HCT116 (cell line): ENCODE data around the gene GET3. TPM values are rescaled to one million over a fixed set of nuclear protein-coding genes. Genes with fewer than 3 reads are reported as not detected.

Experiments used
- ATAC-seq: fragments of 200-7000 bp; cut with Tn5 transposase; 2 replicates; pipeline ENCODE4 v1.9.1; 2020; ENCODE audit warnings: mild to moderate bottlenecking, moderate library complexity
- BruUV-seq: library from RNA; stranded (reverse); fragments of 400-500 nt; replicated peaks from 2 replicates; lab custom pipeline; 2021; lab: Mats Ljungman, UMichigan
- CTCF ChIA-PET: fragments of 300-600 bp; sonication (Branson Sonifier 250); formaldehyde crosslinking; loops from one replicate; lab custom pipeline; 2021; ENCODE audit warnings: antibody characterized with exemption; lab: Charles Lee
- POLR2A ChIA-PET: fragments of 300-600, 350-600 bp; sonication (Branson Sonifier 250); formaldehyde crosslinking; loops from one replicate; lab custom pipeline; 2021; ENCODE audit warnings: antibody characterized with exemption; lab: Charles Lee
- RAD21 ChIA-PET, 2 experiments: fragments of 300-600 bp; sonication (Branson Sonifier 250); formaldehyde crosslinking; loops; one replicate each; lab custom pipeline; 2023; ENCODE audit warnings: low total read pairs in 2 of 2; ENCODE audit not compliant: uncharacterized antibody in 2 of 2, unreplicated experiment in 2 of 2, low non-redundant PET in 1 of 2; lab: Charles Lee
- DNase-seq: peaks from one replicate; pipeline ENCODE4 v3.0.0-alpha.2; 2010; ENCODE audit warnings: low read depth, low spot score
- H2AFZ ChIP-seq: fragments of 200-600 bp; shearing (Covaris generic), sonication (generic); 2 replicates; pipeline ENCODE4 v1.6.1; 2017; ENCODE audit warnings: low read depth, mixed run types, mixed read lengths, antibody characterized with exemption, low read length; ENCODE audit not compliant: poor library complexity, severe bottlenecking
- H3K27ac ChIP-seq: 2 replicates; pipeline ENCODE4 v1.5.1; 2012; ENCODE audit warnings: low read depth, low read length
- H3K27me3 ChIP-seq: fragments of 200-600 bp; sonication (generic); 2 replicates; pipeline ENCODE4 v1.6.1; 2016; ENCODE audit warnings: mixed run types, low read length, mixed read lengths; ENCODE audit not compliant: insufficient read depth
- H3K36me3 ChIP-seq, 2 experiments: fragments of 200-500 bp in 1 of 2; fragments of 200-600 bp in 1 of 2; sonication (Bioruptor generic) in 1 of 2; sonication (generic) in 1 of 2; 2 replicates each; pipeline versions ENCODE4 v1.5.1 to v1.6.1; 2014 to 2016; ENCODE audit warnings: low read length in 2 of 2, inconsistent platforms in 1 of 2, mixed read lengths in 1 of 2, mixed run types in 1 of 2; ENCODE audit not compliant: insufficient read depth in 2 of 2, control insufficient read depth in 1 of 2
- H3K4me1 ChIP-seq, 2 experiments: fragments of 200-600 bp in 1 of 2; sonication (generic) in 1 of 2; 2 replicates each; pipeline versions ENCODE4 v1.5.1 to v1.6.1; 2012 to 2017; ENCODE audit warnings: low read length in 2 of 2, inconsistent platforms in 1 of 2, mild to moderate bottlenecking in 1 of 2, mixed read lengths in 1 of 2, mixed run types in 1 of 2, moderate library complexity in 1 of 2; ENCODE audit not compliant: insufficient read depth in 2 of 2, control insufficient read depth in 1 of 2
- H3K4me2 ChIP-seq: fragments of 200-600 bp; sonication (generic); 2 replicates; pipeline ENCODE4 v1.6.1; 2017; ENCODE audit warnings: mixed run types, low read length, mixed read lengths
- H3K4me3 ChIP-seq, 2 experiments: fragments of 200-600 bp in 1 of 2; sonication (generic) in 1 of 2; replicated peaks in 1 of 2; 2 replicates each; pipeline ENCODE4 v1.5.1; 2011 to 2016; ENCODE audit warnings: low read length in 2 of 2, control low read depth in 1 of 2, low read depth in 1 of 2, mild to moderate bottlenecking in 1 of 2, mixed read lengths in 1 of 2, mixed run types in 1 of 2
- H3K79me2 ChIP-seq: fragments of 200-600 bp; sonication (generic); 2 replicates; pipeline ENCODE4 v1.6.1; 2017; ENCODE audit warnings: mild to moderate bottlenecking, mixed run types, low read length, moderate library complexity, mixed read lengths; ENCODE audit not compliant: insufficient read depth
- H3K9ac ChIP-seq: fragments of 200-600 bp; sonication (generic); 2 replicates; pipeline ENCODE4 v1.6.1; 2016; ENCODE audit warnings: low read length, mixed read lengths
- H3K9me2 ChIP-seq: fragments of 200-600 bp; sonication (generic), shearing (Covaris generic); 2 replicates; pipeline ENCODE4 v1.6.1; 2017; ENCODE audit warnings: mixed run types, mild to moderate bottlenecking, moderate library complexity; ENCODE audit not compliant: insufficient read depth
- H3K9me3 ChIP-seq, 2 experiments: fragments of 200-500 bp in 1 of 2; fragments of 200-600 bp in 1 of 2; sonication (Bioruptor generic) in 1 of 2; sonication (generic) in 1 of 2; 2 replicates each; pipeline ENCODE4 v1.6.1; 2014 to 2017; ENCODE audit warnings: low read length in 2 of 2, mixed read lengths in 2 of 2, inconsistent platforms in 1 of 2, low read depth in 1 of 2, mild to moderate bottlenecking in 1 of 2, mixed run types in 1 of 2, moderate library complexity in 1 of 2; ENCODE audit not compliant: control insufficient read depth in 1 of 2, insufficient read depth in 1 of 2
- H4K20me1 ChIP-seq: fragments of 200-600 bp; sonication (generic), shearing (Covaris generic); 2 replicates; pipeline ENCODE4 v1.6.1; 2017; ENCODE audit warnings: mixed run types, mild to moderate bottlenecking, moderate library complexity; ENCODE audit not compliant: insufficient read depth
- ATF3 ChIP-seq: IDR thresholded peaks from 2 replicates; pipeline ENCODE4 v1.6.1; 2012
- CBX3 ChIP-seq: IDR thresholded peaks from 2 replicates; pipeline ENCODE4 v1.6.1; 2012; ENCODE audit warnings: low read depth
- CEBPB ChIP-seq: IDR thresholded peaks from 2 replicates; pipeline ENCODE4 v1.6.1; 2012; ENCODE audit warnings: low read depth
- EGR1 ChIP-seq: IDR thresholded peaks from 2 replicates; pipeline ENCODE4 v1.6.1; 2012; ENCODE audit warnings: low read depth
- ELF1 ChIP-seq: IDR thresholded peaks from 2 replicates; pipeline ENCODE4 v1.6.1; 2012; ENCODE audit warnings: low read depth, borderline replicate concordance
- EZH2 ChIP-seq: fragments of 200-600 bp; sonication (generic); IDR thresholded peaks from 2 replicates; pipeline ENCODE4 v1.6.1; 2017; ENCODE audit warnings: antibody characterized with exemption, mixed run types
- FOSL1 ChIP-seq: IDR thresholded peaks from 2 replicates; pipeline ENCODE4 v1.6.1; 2012; ENCODE audit warnings: low read depth
- POLR2A ChIP-seq: IDR thresholded peaks from 2 replicates; pipeline ENCODE4 v1.7.0; 2011; ENCODE audit warnings: borderline replicate concordance; ENCODE audit not compliant: insufficient read depth, insufficient read length; ENCODE audit errors: extremely low read depth
- POLR2AphosphoS5 ChIP-seq: IDR thresholded peaks from 2 replicates; pipeline ENCODE4 v1.6.1; 2011; ENCODE audit warnings: mild to moderate bottlenecking, low read depth, low read length, moderate library complexity
- RAD21 ChIP-seq: IDR thresholded peaks from 2 replicates; pipeline ENCODE4 v1.6.1; 2012; ENCODE audit warnings: low read depth, mild to moderate bottlenecking
- SIN3A ChIP-seq: IDR thresholded peaks from 2 replicates; pipeline ENCODE4 v1.6.1; 2012; ENCODE audit warnings: low read depth
- SRF ChIP-seq: IDR thresholded peaks from 2 replicates; pipeline ENCODE4 v1.6.1; 2012; ENCODE audit warnings: low read depth
- YY1 ChIP-seq: IDR thresholded peaks from 2 replicates; pipeline ENCODE4 v1.6.1; 2011; ENCODE audit warnings: low read length, low read depth, moderate library complexity, mild to moderate bottlenecking; ENCODE audit not compliant: insufficient replicate concordance; ENCODE audit errors: extremely low read depth
- ZFX ChIP-seq: fragments of 450-650 bp; IDR thresholded peaks from 2 replicates; pipeline ENCODE4 v1.6.1; 2017
- intact Hi-C: fragments of 100-400 bp; cut with micrococcal nuclease; formaldehyde crosslinking; loops from 2 replicates; pipeline ENCODE4 v1.10.0; 2022
- total RNA-seq: library from RNA; stranded (reverse); gene quantifications from one replicate; pipeline ENCODE4 v1.2.1, GENCODE V29; 2021; ENCODE audit not compliant: unreplicated experiment
- TF ChIP-seq, protein P1 (sequence below): IDR thresholded peaks from 2 replicates; pipeline ENCODE4 v1.6.1; 2012
- TF ChIP-seq, protein P2 (sequence below): IDR thresholded peaks from 2 replicates; pipeline ENCODE4 v1.6.1; 2012; ENCODE audit warnings: low read depth
- TF ChIP-seq, protein P3 (sequence below), 3 experiments: fragments of 200-600 bp in 1 of 3; sonication (generic) in 1 of 3; IDR thresholded peaks in 2 of 3; conservative IDR thresholded peaks in 1 of 3; 2 replicates each; pipeline ENCODE4 v1.5.1; 2012 to 2017; ENCODE audit warnings: low read depth in 2 of 3, low read length in 2 of 3, antibody characterized with exemption in 1 of 3, borderline replicate concordance in 1 of 3, control low read depth in 1 of 3, mild to moderate bottlenecking in 1 of 3, mixed read lengths in 1 of 3, mixed run types in 1 of 3, moderate library complexity in 1 of 3; ENCODE audit not compliant: insufficient read depth in 1 of 3

Gene GET3
- total RNA-seq, 1 experiment from 2014 or later = 77.6 TPM

- DNase-seq = no peak
- no peaks in the 10 kb centered on the region for H3K27me3 ChIP-seq
- ChIA-PET RAD21 (no interaction called here), CTCF (no interaction called here), POLR2A (no interaction called here)
- no peak overlapping the region for H3K27ac ChIP-seq
- H4K20me1 ChIP-seq = no peaks in the 10 kb centered on the region
- no peaks in the 10 kb centered on the region for H3K9me2 ChIP-seq
- no peak overlapping the region for H3K4me2 ChIP-seq
- no peak overlapping the region for H3K9ac ChIP-seq
- H3K79me2 ChIP-seq = peaks cover 64% of the 10 kb centered on the region
- H3K4me1 ChIP-seq = peaks cover 0 to 8% of the 10 kb centered on the region in 2 experiments; a peak in 1 of 4 replicates
- no peak for TF ChIP-seq EGR1
- TF ChIP-seq, protein P1, sequence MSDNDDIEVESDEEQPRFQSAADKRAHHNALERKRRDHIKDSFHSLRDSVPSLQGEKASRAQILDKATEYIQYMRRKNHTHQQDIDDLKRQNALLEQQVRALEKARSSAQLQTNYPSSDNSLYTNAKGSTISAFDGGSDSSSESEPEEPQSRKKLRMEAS = no peak
- no peak for TF ChIP-seq CEBPB
- TF ChIP-seq, protein P2, sequence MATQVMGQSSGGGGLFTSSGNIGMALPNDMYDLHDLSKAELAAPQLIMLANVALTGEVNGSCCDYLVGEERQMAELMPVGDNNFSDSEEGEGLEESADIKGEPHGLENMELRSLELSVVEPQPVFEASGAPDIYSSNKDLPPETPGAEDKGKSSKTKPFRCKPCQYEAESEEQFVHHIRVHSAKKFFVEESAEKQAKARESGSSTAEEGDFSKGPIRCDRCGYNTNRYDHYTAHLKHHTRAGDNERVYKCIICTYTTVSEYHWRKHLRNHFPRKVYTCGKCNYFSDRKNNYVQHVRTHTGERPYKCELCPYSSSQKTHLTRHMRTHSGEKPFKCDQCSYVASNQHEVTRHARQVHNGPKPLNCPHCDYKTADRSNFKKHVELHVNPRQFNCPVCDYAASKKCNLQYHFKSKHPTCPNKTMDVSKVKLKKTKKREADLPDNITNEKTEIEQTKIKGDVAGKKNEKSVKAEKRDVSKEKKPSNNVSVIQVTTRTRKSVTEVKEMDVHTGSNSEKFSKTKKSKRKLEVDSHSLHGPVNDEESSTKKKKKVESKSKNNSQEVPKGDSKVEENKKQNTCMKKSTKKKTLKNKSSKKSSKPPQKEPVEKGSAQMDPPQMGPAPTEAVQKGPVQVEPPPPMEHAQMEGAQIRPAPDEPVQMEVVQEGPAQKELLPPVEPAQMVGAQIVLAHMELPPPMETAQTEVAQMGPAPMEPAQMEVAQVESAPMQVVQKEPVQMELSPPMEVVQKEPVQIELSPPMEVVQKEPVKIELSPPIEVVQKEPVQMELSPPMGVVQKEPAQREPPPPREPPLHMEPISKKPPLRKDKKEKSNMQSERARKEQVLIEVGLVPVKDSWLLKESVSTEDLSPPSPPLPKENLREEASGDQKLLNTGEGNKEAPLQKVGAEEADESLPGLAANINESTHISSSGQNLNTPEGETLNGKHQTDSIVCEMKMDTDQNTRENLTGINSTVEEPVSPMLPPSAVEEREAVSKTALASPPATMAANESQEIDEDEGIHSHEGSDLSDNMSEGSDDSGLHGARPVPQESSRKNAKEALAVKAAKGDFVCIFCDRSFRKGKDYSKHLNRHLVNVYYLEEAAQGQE = no peak
- intact Hi-C loops = loop anchor here (5.0 kb wide), 1 partner anchor 122 kb away; the partner anchor contains the start of gene MAST1
- H2AFZ ChIP-seq = no peak overlapping the region
- no peak for ATAC-seq
- BruUV-seq = no TSS peak
- peaks cover 45 to 58% of the 10 kb centered on the region in 2 experiments for H3K36me3 ChIP-seq
- H3K4me3 ChIP-seq = no peak overlapping the region
- H3K9me3 ChIP-seq = no peaks in the 10 kb centered on the region
Measured at GRCh38 chr19:12715102-12715501, 22.2 kb upstream of the GET3 start.

DNA sequence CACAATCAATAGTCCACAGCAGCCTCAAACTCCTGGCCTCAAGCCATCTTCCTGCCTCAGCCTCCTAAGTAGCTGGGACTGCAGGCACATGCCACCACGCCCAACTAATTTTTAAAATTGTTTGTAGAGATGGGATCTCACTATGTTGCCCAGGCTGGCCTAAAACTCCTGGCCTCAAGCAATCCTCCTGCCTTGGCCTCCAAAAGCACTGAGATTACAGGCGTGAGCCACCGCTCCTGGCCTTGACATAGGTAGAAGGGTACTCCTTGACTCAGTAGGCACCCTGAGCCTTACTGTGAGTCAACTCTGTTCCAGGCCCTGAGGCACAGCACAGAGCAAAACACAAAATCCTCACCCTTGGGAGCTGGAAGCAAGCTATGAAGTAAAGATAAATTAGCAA lies 21.4 kb upstream of the GET3 start:
- no peak for TF ChIP-seq ATF3
- TF ChIP-seq SIN3A = no peak
- no peak for TF ChIP-seq YY1
- no peak for TF ChIP-seq POLR2AphosphoS5
- TF ChIP-seq FOSL1 = no peak
- TF ChIP-seq SRF = no peak
- TF ChIP-seq, protein P3, sequence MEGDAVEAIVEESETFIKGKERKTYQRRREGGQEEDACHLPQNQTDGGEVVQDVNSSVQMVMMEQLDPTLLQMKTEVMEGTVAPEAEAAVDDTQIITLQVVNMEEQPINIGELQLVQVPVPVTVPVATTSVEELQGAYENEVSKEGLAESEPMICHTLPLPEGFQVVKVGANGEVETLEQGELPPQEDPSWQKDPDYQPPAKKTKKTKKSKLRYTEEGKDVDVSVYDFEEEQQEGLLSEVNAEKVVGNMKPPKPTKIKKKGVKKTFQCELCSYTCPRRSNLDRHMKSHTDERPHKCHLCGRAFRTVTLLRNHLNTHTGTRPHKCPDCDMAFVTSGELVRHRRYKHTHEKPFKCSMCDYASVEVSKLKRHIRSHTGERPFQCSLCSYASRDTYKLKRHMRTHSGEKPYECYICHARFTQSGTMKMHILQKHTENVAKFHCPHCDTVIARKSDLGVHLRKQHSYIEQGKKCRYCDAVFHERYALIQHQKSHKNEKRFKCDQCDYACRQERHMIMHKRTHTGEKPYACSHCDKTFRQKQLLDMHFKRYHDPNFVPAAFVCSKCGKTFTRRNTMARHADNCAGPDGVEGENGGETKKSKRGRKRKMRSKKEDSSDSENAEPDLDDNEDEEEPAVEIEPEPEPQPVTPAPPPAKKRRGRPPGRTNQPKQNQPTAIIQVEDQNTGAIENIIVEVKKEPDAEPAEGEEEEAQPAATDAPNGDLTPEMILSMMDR (IDR thresholded peaks at IDR 0.05 in 2 of 3, conservative IDR thresholded peaks at IDR 0.05 in 1 of 3; ENCODE audit: borderline replicate concordance in 1 of 3, insufficient read depth in 1 of 3, low read depth in 2 of 3, low read length in 2 of 3) = no peak
- no peak for TF ChIP-seq EZH2
- no peak for TF ChIP-seq CBX3
- no peak for TF ChIP-seq EGR1
- TF ChIP-seq POLR2A = no peak
- TF ChIP-seq ELF1 = no peak
- TF ChIP-seq ZFX = no peak
- TF ChIP-seq RAD21 = no peak
- BruUV-seq = no TSS peak
- Histone ChIP-seq H4K20me1 (no peaks in the 10 kb centered on the region), H3K9me2 (no peaks in the 10 kb centered on the region), H3K27ac (no peak overlapping the region), H3K9me3 (no peaks in the 10 kb centered on the region), H3K27me3 (no peaks in the 10 kb centered on the region), H3K9ac (no peak overlapping the region), H3K4me1 (peaks cover 0 to 13% of the 10 kb centered on the region in 2 experiments; a peak in 2 of 4 replicates), H3K79me2 (peaks cover 68% of the 10 kb centered on the region), H3K4me2 (no peak overlapping the region), H3K4me3 (no peak overlapping the region), H3K36me3 (peaks cover 37 to 59% of the 10 kb centered on the region in 2 experiments), H2AFZ (no peak overlapping the region)
- RAD21 ChIA-PET = no interaction called here
- CTCF ChIA-PET = interaction anchor here (0.6 to 2.1 kb wide), 3 partner anchors 39 to 50 kb away, joined by 3 to 11 read pairs (median 4); no protein-coding TSS in a partner anchor
- no peak for DNase-seq
- no peak for ATAC-seq
- POLR2A ChIA-PET = no interaction called here
- intact Hi-C loops = loop anchor here (5.0 kb wide), 1 partner anchor 121 kb away; the partner anchor contains the start of gene MAST1
